NCI-H226 (cell line): ENCODE measurements around the gene OR2A25.
A peak's percentile ranks its signal among the peaks of the same experiment; 100 is the strongest.
"Not testable (repeated sequence)": the region's sequence is repeated elsewhere in the genome, so short reads cannot be mapped to it uniquely, and the experiment has no call there.

ENCODE experiments used
- DNase-seq: peaks from one replicate; pipeline ENCODE4 v3.0.0-alpha.2; 2015

OR2A25 gene, protein sequence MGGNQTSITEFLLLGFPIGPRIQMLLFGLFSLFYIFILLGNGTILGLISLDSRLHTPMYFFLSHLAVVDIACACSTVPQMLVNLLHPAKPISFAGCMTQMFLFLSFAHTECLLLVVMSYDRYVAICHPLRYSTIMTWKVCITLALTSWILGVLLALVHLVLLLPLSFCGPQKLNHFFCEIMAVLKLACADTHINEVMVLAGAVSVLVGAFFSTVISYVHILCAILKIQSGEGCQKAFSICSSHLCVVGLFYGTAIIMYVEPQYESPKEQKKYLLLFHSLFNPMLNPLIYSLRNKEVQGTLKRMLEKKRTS

DNA sequence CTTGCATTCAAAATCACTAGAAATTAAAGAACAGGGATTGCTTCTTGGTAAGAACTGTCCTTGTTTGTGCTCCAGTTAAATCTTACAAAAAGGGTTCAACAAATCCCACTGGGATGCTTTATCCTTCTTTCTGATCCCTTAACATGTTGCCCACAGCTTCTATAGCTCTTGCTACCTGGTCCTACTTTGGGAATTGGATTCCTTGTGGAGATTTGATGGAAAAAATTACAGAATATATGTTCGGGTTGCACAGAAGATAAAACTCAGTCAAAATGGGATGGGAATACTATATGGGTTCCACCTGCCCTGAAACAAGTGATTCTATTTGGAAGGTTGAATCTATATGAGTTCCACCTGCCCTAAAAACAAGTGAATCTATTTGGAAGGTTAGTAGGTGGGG is at the start of gene OR2A25:
OR2A25 (plus strand) TSS at position 301 of the 400 bp plus-strand sequence. CDS start 4,409 bp downstream, outside the sequence.
- no peak for DNase-seq

DNA sequence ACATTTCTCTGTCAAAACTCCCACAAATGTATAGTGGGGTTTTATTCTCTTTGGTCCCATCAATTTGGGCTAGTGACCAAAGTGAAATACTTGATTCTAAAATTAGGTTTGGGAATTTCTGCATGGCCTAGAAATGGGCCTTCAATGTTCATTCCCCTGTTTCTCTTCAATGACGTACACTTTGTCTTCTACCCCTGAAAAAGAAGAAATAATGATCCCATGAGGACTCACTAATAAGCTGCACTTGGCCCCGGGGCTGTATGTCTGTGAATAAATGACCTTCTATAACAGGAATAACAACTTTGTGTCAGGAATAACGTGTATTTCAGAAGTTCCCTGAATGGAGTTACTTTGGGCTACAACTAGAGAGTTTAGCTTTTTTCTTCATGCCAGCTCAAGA is 49.3 kb upstream of the OR2A25 start:
- DNase-seq = no peak

DNA sequence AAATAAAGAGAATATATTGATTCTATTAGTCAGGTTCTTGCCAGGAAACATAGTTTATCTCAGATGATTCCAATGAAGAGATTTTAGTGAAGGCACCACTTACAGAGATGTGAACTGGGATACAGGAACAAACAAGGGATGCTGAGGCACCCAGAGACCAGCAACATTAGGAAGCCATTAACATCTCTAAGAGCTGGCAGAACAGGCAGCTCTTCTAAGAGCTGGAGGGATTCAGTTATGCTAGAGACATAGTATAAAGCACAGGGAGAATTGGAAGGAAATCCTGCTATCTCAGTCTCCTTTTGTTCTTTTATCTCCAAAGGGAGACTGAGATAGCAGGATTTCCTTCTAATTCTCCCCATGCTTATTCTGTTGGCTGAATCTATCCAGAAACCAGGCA is 47.4 kb upstream of the OR2A25 start:
- no peak for DNase-seq

DNA sequence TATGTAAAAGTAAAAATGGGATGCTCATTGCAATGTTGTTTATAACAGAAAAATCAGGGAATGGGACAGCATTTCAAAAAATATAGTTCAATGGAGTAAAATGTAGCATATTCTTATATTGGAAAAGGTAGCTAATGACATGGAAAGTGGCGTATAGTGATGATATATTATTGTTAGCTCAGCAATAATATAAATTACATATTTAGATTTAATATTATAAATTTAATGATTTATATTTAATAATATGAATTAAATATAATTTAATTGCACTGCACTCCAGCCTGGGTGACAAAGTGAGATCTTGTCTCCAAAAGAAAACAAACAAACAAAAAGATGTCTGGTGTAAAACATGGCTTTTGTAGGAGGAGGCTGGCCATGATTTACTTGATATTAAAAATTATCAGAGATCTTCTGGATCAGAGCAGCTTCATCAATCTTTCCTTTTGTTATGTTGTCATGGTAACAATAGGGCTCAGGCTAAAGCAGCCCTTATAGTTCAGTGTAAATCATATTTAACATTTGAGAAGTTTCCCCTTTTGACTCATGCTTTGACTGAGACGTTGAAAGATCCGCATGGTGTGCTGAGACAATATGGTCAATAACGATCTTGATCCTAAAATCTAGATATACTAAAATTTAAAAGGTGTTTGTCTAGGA is 46.3 kb upstream of the OR2A25 start:
- no peak for DNase-seq

DNA sequence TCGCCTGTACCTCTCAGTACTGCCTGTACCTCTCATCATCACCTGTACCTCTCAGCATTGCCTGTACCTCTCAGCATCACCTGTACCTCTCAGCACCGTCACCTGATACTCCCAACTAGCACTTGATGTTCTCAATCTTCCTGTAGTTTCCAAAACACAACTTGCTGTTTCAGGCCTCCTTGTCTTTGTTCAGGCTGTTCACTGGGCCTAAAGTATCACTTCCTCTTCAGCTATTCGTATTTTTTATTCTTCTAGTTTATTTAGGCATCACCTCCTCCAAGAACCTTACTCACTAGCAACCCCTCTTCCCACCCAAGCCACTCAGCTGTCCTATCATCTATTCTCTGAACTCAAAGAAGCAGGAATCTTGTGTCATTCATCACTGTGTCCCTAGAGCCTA is 45.4 kb upstream of the OR2A25 start:
- DNase-seq = no peak

DNA sequence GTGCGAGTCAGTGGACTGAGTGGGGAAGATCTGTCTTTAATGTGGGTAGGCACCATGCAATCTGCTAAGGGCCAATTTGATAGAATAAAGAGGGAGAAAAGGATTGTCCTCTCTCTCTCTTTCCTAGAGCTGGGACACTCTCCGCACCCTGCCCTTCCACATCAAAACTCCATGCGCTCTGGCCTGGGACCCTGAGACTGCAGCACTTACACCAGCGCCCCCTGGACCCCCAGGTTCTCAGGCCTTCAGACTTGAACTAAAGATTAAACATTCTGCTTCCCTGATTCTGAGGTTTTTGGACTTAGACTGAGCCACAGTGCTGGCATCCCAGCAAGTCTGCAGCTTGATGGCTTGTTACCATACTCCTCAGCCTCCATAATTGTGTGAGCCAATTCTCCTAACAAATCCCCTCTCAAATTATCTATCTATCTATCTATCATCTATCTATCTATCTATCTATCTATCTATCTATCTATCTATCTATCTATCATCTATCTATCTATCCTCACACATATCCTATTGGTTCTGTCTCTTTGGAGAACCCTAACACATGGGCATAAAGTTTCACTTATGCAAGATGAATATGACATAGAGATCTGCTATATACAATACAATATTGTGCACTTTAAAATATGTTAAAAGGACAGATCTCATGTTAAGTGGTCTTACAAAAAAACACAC is 43.3 kb upstream of the OR2A25 start:
- no peak for DNase-seq

DNA sequence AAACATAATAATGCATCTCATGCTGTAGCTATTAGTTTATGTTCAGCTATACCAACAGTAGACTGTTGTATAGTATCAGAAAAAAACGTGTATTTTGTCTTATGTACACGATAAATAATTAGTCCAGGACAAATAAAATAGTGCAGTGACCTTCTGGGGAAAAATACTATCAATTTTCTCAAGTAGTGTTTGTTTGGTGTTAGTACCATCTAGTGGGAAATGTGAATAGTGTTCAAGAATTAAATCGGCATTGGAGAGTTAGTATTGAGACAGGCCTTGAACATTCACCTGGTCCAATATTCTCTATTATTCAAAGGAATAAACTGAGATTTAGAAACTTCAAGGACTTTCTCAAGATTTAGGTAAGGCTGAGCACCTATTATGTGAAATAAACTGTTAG is 42.5 kb upstream of the OR2A25 start:
- peak; percentile 16 for DNase-seq

DNA sequence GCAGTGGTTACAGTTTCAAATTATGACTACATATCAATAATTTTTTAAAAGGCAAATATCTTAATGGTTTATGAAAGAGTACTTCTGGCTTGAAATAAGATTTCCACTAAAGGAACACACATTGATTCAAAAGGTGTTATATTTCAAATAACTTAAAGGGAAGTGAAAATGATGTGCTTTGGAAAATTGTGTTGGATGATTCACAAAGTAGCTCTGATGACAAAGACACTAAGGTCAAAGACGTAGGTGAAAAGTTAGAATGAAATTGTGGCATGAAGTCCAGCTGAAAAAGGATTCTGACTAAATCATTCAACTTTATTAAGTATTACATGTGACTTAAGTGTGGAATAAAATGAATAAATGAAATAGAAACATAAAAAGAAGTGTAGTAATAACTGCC is 41.6 kb upstream of the OR2A25 start:
- no peak for DNase-seq

DNA sequence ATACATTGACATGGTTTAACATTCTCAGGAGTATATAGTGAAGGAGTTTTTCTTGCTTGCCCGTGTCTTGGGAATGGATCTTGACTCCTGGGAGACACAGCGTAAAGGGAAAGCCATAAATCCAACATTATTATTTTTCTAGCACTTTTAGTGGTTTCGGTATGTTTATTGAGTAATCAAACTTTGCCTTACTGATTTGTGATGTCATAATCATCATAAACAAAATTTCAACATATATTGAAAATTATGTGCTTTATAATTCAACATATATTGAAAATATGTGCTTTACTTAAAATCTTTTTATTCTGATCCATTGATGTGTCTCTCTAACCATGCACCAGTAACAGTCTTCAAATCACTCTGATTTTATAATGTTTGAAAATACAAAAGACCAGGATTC is 41.1 kb upstream of the OR2A25 start:
- DNase-seq = no peak

DNA sequence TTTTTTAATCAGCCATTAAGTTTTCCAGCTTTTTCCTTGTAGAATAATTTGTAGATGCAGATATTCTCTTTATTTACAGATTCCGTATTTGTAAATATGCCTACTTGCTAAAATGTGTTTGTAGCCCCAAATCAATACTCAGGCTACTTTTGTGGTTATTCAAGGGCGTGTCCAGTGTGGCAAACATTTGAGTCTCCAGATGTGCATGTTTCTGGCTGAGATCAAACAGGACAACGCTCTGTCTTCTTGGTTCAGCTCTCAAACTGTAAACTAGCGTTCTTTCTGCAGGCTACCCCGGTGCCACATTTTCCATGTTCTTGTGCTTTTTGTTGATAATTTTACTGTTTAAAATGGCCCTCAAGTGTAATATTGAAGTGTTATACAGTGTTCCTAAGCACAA is 37.1 kb upstream of the OR2A25 start:
- no peak for DNase-seq

DNA sequence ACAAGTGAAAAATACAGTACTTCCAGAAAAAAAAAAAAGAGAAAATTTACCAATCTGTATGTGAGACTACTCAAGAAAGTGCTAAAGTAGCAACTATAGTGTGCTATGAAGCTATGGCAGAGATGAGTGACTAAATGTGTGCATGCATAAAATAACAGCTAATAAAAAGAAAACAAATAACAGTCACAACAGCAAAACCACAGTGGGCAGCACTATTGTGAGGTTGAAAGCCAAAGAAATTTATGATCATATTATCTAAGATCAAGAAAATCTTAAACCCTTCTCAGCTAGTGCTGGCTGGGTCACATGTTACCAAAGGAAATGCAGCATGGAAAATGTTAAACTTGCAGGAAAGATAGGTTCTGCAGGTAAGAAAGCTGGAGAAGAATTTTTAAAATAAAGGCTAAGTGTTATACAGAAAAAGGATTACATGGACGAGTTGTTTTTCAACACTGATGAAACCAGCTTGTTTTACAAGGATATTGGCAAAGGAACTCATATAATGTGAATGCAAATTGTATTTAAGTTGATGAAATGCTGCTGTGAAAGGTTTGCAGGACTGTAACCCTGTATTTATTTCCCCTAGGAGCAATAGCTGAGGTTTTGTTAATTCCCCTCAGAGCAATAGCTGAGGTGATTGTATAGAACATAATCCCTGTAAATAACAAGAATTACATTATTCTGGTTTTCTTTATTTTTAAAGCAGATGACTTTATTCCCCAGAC is 36.5 kb upstream of the OR2A25 start:
- no peak for DNase-seq

DNA sequence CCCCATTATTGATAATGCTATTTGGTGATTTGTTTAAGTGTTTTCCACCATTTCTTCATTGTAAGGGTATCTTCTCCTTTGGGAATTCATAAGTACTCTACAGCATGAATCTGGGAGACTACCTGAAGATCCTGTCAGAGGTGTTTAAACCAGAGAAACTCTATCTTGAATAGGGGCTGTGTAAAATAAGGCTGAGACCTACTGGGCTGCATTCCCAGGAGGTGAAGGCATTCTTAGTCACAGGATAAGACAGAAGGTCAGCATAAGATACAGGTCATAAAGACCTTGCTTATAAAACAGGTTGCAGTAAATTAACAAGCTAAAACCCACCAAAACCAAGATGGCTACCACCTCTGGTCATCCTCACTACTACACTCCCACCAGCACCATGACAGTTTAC is 34.2 kb upstream of the OR2A25 start:
- peak; percentile 23 for DNase-seq

DNA sequence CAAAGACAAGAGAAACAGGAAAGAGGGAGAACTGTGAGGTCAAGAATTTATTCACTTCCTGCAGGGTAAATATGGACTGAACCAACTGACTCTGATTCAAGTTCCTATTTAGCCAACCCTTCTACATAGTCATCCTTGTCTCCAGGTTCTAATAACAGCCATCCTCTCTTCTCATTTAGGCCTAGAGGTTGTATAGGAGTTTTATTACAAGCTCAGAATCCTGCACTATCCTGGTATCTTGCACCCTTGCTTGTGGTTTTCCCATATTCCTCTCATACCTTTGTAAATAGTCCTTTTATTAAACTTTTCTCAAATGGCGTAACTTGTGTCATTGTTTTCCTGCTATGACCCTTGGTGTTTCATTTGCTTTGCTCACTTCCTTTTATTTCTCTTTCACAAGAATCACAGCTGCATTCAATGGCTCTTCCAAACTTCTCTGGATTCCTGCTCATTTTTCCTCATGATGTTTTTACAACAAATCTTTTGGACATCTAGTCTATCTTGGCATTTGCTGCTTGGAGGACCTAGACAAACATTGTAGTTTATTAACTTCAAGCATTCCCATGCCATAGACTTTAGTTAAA is 33.2 kb upstream of the OR2A25 start:
- no peak for DNase-seq

DNA sequence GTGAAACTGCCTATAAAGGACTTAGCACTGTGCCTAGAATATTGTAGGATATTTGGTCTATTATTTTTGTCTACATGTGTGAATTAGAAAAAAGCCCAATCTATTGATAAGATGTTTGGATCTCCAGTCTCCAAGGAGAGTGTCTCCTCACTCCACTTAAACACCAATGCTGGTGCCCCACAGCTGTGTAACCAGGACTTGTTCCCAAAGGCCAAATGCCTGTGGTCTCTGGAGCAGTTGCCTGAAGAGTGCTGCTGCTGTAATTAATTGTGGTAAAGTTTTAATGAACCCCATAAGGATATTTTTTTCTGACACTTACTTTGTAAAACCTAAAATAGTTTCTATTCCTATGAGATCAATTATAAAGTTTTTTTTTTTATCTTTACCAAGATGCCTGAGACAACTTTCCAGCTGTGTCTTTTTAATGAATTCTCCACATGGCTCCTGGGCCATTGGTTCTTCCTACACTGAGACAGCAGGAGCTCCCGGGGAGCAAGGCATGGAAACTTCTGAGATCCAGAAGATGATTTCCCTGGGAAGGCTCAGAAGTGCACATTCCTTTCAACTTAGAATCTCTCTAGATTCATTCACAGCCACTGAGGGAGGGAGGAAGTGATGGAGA is 32.1 kb upstream of the OR2A25 start:
- no peak for DNase-seq

DNA sequence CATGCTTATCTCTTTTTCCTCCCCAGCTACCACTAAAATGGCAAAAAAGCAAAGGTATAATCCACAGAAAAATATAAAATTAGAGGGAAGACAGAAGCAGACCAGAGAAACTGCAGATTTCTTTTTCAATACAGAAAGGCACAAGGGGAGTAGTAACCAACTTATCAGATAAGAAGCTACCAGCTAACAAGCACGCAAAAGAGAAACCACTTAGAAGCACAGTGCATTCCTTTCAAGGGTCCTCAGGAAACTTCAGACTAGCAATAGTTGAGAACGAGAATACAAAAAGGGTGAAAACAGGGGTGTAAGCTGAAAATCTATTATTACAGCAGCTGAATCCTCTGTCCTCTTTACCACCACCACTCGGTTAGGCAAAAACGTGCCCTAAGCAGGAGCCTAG is 30.7 kb upstream of the OR2A25 start:
- DNase-seq = no peak

DNA sequence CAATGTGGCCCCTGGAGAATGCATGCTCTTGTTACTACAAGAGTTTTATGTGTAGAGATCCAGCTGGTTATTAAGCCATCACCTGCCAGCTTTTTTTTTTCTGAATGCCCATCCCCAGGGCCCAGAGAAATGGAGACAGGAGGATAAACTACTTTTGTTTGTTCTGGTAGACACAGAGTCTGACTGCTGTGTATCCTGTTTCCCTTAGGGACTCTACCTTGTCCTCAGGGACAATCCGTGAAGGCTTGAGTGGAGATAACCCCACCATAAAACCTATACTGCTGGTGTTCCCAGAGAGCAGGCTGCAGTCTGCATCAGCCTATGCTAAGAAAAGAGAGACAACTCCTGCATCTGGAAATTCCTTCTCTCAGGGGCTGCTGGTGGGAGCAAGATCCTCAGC is 21.0 kb upstream of the OR2A25 start, which contains the start of gene OR2A5:
OR2A5 (plus strand) TSS at position 301 of the 400 bp plus-strand sequence. CDS start 1,454 bp downstream, outside the sequence.
- DNase-seq = no peak

DNA sequence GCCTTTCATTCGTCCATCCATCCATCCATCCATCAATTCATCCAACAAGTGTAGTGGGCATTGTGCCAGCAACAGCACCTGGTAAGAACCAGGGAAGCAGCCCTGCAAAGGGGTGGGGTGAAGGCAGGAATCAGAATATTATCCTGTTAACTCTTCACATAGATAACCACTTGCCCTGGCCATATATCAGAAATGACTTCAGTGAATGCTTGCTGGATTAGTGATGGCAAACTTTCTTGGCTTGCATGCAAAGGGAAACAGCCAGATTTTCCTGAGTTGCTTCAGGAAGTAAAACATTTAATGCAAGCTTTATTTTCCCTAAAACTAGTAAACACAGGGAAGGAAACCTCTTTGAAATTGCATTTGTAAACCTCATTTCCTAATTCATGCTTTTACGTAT is 20.1 kb upstream of the OR2A25 start:
- DNase-seq = peak; percentile 39

DNA sequence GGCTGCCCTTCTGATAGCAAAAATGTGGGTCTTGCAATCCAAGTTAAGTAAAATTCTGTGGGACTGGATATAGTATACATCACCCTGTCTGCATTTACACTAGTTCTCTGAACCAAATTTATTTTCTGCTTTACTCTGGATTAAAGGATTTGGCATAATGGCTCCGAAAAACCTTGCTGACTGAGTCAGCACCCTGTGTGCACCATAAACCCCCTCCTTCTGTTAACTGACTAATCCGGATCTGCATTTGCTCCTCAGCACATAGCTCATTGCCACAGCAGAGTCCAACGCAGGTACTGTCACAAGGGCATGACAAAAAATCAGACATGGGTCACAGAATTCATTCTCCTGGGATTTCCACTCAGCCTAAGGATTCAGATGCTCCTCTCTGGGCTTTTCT is 19.5 kb upstream of the OR2A25 start:
- no peak for DNase-seq

DNA sequence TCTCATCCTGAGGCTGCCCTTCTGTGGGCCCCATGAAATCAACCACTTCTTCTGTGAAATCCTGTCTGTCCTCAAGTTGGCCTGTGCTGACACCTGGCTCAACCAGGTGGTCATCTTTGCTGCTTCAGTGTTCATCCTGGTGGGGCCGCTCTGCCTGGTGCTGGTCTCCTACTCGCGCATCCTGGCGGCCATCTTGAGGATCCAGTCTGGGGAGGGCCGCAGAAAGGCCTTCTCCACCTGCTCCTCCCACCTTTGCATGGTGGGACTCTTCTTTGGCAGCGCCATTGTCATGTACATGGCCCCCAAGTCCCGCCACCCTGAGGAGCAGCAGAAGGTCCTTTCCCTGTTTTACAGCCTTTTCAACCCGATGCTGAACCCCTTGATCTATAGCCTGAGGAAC is 18.7 kb upstream of the OR2A25 start:
- not testable (repeated sequence) for DNase-seq

DNA sequence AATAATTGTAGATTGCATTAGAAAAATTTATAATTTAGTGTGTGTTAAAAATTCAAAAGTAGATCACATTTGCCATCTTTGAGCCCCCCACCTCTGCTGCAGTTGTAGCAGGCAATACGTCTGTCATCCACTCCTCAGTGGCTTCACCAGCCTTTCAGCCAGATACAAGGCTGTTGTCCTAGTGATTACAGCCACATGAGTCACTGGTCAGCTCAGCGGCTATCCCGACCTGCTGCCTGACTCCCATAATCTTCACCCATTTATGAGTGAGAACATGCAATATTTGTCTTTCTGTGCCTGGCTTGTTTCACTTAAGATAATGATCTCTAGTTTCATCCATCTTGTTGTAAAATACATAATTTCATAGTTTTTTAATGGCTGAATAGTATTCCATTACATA is 11.7 kb upstream of the OR2A25 start:
- peak; percentile 59 for DNase-seq

DNA sequence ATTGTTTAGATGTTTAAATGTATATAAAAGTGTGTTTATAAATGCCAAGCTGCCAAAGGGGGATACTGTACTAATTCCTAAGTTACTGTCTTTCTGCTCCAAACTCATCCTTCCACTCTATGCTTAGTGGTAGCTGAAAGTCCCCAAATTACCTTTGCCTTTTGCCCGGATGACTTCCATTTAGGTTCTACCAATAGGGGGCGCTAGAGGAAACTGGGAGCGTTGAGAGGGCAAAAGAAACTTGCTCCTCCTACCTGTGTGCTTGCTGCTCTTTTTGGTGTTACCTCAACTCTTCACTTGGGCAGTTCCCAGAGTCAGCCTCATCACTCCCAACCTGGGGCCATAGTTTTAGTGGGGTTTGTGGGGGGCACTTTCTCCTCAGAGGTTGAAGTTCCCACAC is 5.9 kb upstream of the OR2A25 start:
- no peak for DNase-seq

DNA sequence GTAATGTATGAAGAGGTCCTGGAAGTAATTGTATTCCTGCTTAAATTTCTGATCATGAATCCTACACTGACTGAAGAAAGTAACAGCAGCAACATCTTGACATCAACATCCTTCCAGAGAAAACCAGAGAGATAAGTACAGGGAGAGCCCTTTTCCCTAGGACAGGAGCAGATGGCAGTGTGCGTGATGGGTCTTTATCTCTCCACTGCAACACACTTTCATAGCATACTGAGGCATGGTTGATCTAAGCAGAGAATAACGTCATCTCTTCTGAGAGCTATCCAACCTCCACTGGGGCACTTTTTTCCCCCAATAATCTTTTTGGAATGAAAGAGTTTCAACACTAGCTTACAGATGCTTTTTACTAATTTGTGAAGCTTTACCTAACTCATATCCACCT is 342 bp downstream of the OR2A25 start:
- no peak for DNase-seq

DNA sequence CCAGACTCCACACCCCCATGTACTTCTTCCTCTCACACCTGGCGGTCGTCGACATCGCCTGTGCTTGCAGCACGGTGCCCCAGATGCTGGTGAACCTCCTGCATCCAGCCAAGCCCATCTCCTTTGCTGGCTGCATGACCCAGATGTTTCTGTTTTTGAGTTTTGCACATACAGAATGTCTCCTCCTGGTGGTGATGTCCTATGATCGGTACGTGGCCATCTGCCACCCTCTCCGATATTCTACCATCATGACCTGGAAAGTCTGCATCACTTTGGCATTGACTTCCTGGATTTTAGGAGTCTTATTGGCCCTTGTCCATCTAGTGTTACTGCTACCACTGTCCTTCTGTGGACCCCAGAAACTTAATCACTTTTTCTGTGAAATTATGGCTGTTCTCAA is 4.8 kb downstream of the OR2A25 start:
- no peak for DNase-seq
